Smooth muscle cell (in vitro differentiated cells): ENCODE measurements around the gene CCDC148. TPM values are rescaled to one million over a fixed set of nuclear protein-coding genes. Genes with fewer than 3 reads are reported as not detected.

ENCODE experiments used
- DNase-seq: peaks from one replicate; lab custom pipeline; 2025; ENCODE audit not compliant: unreplicated experiment; lab: John Stamatoyannopoulos, UW
- H2AFZ ChIP-seq: fragments of 200-600 bp; sonication (generic); 2 replicates; pipeline ENCODE4 v1.6.0; 2016; ENCODE audit warnings: antibody characterized with exemption, low read depth, mild to moderate bottlenecking
- H3F3A ChIP-seq: fragments of 200-600 bp; sonication (generic); 2 replicates; pipeline ENCODE4 v1.6.0; 2017; ENCODE audit warnings: antibody characterized with exemption, low read depth
- H3K27ac ChIP-seq: fragments of 200-600 bp; sonication (generic); 2 replicates; pipeline ENCODE4 v1.5.1; 2016; ENCODE audit warnings: low read depth, mild to moderate bottlenecking
- H3K27me3 ChIP-seq: fragments of 200-600 bp; sonication (generic); 2 replicates; pipeline ENCODE4 v1.6.1; 2016; ENCODE audit warnings: low read depth, mild to moderate bottlenecking
- H3K36me3 ChIP-seq: fragments of 200-600 bp; sonication (generic); 2 replicates; pipeline ENCODE4 v1.5.1; 2016; ENCODE audit warnings: low read depth
- H3K4me1 ChIP-seq: fragments of 200-600 bp; sonication (generic); 2 replicates; pipeline ENCODE4 v1.5.1; 2016; ENCODE audit warnings: low read depth
- H3K4me2 ChIP-seq: fragments of 200-600 bp; sonication (generic); 2 replicates; pipeline ENCODE4 v1.6.0; 2016; ENCODE audit warnings: mild to moderate bottlenecking
- H3K4me3 ChIP-seq: fragments of 200-600 bp; sonication (generic); 2 replicates; pipeline ENCODE4 v1.5.1; 2016; ENCODE audit warnings: mild to moderate bottlenecking
- H3K79me2 ChIP-seq: fragments of 200-600 bp; sonication (generic); 2 replicates; pipeline ENCODE4 v1.6.0; 2016; ENCODE audit warnings: low read depth, mild to moderate bottlenecking
- H3K9ac ChIP-seq: fragments of 200-600 bp; sonication (generic); 2 replicates; pipeline ENCODE4 v1.6.0; 2016; ENCODE audit warnings: low read depth
- H3K9me3 ChIP-seq: fragments of 200-600 bp; sonication (generic); replicated peaks from 2 replicates; pipeline ENCODE4 v1.5.1; 2016; ENCODE audit warnings: low read depth
- H4K20me1 ChIP-seq: fragments of 200-600 bp; sonication (generic); 2 replicates; pipeline ENCODE4 v1.6.0; 2016; ENCODE audit warnings: low read depth
- CTCF ChIP-seq: fragments of 200-600 bp; sonication (generic); IDR thresholded peaks from 2 replicates; pipeline ENCODE4 v1.5.1; 2017; ENCODE audit warnings: borderline replicate concordance, mild to moderate bottlenecking, antibody characterized with exemption; ENCODE audit not compliant: insufficient read depth, poor library complexity, severe bottlenecking
- WGBS: methylation state at CpG from one replicate; pipeline ENCODE4 v1.1.7; 2016; ENCODE audit warnings: low lambda C conversion rate; 5-methylcytosine and 5-hydroxymethylcytosine counted together
- polyA plus RNA-seq: library from polyadenylated mRNA; unstranded; fragments of >200 nt; fragmentation: Nextera tagmentation; extraction: Ambion mirVana; gene quantifications from 2 replicates; pipeline ENCODE4 v1.2.1, GENCODE V29; 2016
- total RNA-seq: library from RNA; depleted of rRNA; stranded (reverse); fragments of >200 nt; gene quantifications from 2 replicates; pipeline ENCODE4 v1.2.3, GENCODE V29; 2014

CCDC148 gene
- total and polyA plus RNA-seq, 2 experiments from 2014 or later: 0.09 TPM; not detected in 1

- WGBS: 92% methylated on average over 2 of the region's 2 CpGs
- no peak overlapping the region for H3K27ac ChIP-seq
- H3K4me1 ChIP-seq: no peaks in the 10 kb centered on the region
- no peaks in the 10 kb centered on the region for H3F3A ChIP-seq
- no peak for TF ChIP-seq CTCF
- H3K4me3 ChIP-seq: no peak overlapping the region
- H4K20me1 ChIP-seq: no peaks in the 10 kb centered on the region
- H3K36me3 ChIP-seq: no peaks in the 10 kb centered on the region
- no peak overlapping the region for H2AFZ ChIP-seq
- H3K27me3 ChIP-seq: no peaks in the 10 kb centered on the region
- DNase-seq: no peak
- no peaks in the 10 kb centered on the region for H3K79me2 ChIP-seq
- H3K9ac ChIP-seq: no peak overlapping the region
- H3K4me2 ChIP-seq: no peak overlapping the region
- no peaks in the 10 kb centered on the region for H3K9me3 ChIP-seq
Measured at GRCh38 chr2:158130832-158131473, 325.6 kb downstream of the CCDC148 start.

- 85% methylated on average over 5 of the region's 5 CpGs for WGBS
- no peaks in the 10 kb centered on the region for H3K4me1 ChIP-seq
- TF ChIP-seq CTCF: no peak
Measured at GRCh38 chr2:158129037-158129436, 327.5 kb downstream of the CCDC148 start.

GRCh38 chr2:158128168-158128973, 328.2 kb downstream of the CCDC148 start:
- Histone ChIP-seq H3K36me3 (no peaks in the 10 kb centered on the region), H3K27me3 (no peaks in the 10 kb centered on the region), H3K9me3 (no peaks in the 10 kb centered on the region), H3K4me1 (no peaks in the 10 kb centered on the region), H3K9ac (no peak overlapping the region), H3K27ac (no peak overlapping the region), H3F3A (no peaks in the 10 kb centered on the region), H3K79me2 (no peaks in the 10 kb centered on the region), H3K4me3 (no peak overlapping the region), H2AFZ (no peak overlapping the region), H3K4me2 (no peak overlapping the region), H4K20me1 (no peaks in the 10 kb centered on the region)
- WGBS: 66% methylated on average over 2 of the region's 2 CpGs
- TF ChIP-seq CTCF: no peak
- DNase-seq: no peak

More at GRCh38 chr2:158129037-158129436, 327.5 kb downstream of the CCDC148 start:
- no peak for DNase-seq
- no peak overlapping the region for H2AFZ ChIP-seq
- no peaks in the 10 kb centered on the region for H4K20me1 ChIP-seq
- H3K27ac ChIP-seq: no peak overlapping the region
- H3K9ac ChIP-seq: no peak overlapping the region
- H3K4me3 ChIP-seq: no peak overlapping the region
- H3K27me3 ChIP-seq: no peaks in the 10 kb centered on the region
- no peak overlapping the region for H3K4me2 ChIP-seq
- no peaks in the 10 kb centered on the region for H3K79me2 ChIP-seq
- H3K9me3 ChIP-seq: no peaks in the 10 kb centered on the region
- no peaks in the 10 kb centered on the region for H3F3A ChIP-seq
- no peaks in the 10 kb centered on the region for H3K36me3 ChIP-seq
